Cerebellar nuclear complex (tissue), 1 donor: ENCODE results near the gene KRI1.

Experiments
- DNase-seq, 2 experiments: peaks; one replicate each; lab custom pipeline; 2025; lab: John Stamatoyannopoulos, UW

KRI1 gene

GRCh38 chr19:10518444-10519361, 47.1 kb downstream of the KRI1 start:
- DNase-seq = no peak

- DNase-seq = no peak
These were observed 47.9 kb downstream of the KRI1 start for GRCh38 chr19:10517760-10518443.

- no peak for DNase-seq
These were observed 48.5 kb downstream of the KRI1 start, which contains the start of gene S1PR5 for GRCh38 chr19:10517361-10517759. TSS of gene S1PR5 (minus strand) at chr19:10517447. CDS start at chr19:10515011, 2,436 bp downstream.

GRCh38 chr19:10516671-10517286, 49.0 kb downstream of the KRI1 start:
- DNase-seq = no peak

GRCh38 chr19:10516064-10516385, 49.8 kb downstream of the KRI1 start:
- DNase-seq = no peak

GRCh38 chr19:10514211-10515145, 51.3 kb downstream of the KRI1 start:
- DNase-seq = no peak

GRCh38 chr19:10513223-10513622, 52.6 kb downstream of the KRI1 start:
- DNase-seq = no peak

- no peak for DNase-seq
These were observed 55.5 kb downstream of the KRI1 start for GRCh38 chr19:10510301-10510802.

- no peak for DNase-seq
These were observed 57.1 kb downstream of the KRI1 start for GRCh38 chr19:10508707-10509106.

GRCh38 chr19:10508036-10508435, 57.8 kb downstream of the KRI1 start:
- no peak for DNase-seq

- DNase-seq = no peak
These were observed 60.1 kb downstream of the KRI1 start for GRCh38 chr19:10505583-10506229.
